Suprapubic skin (tissue), 4 donors: ENCODE data around the gene EIPR1.

Experiments used
- CTCF ChIP-seq, 2 donors: fragments of 200-600 bp in 1 of 2; fragments of 450-650 bp in 1 of 2; sonication (generic) in 1 of 2; IDR thresholded peaks; one replicate each; pipeline ENCODE4 v1.5.1; 2016 to 2019; ENCODE audit warnings: antibody characterized with exemption in 2 of 2, mild to moderate bottlenecking in 1 of 2, moderate library complexity in 1 of 2
- EP300 ChIP-seq: sonication (generic); formaldehyde crosslinking; IDR thresholded peaks from one replicate; pipeline ENCODE4 v1.6.1; 2017; ENCODE audit warnings: antibody characterized with exemption
- POLR2A ChIP-seq, 2 donors: fragments of 450-650 bp; IDR thresholded peaks; one replicate each; pipeline ENCODE4 v1.6.1; 2017; ENCODE audit warnings: antibody characterized with exemption in 2 of 2, mild to moderate bottlenecking in 2 of 2, moderate library complexity in 2 of 2
- POLR2AphosphoS5 ChIP-seq, 3 donors: sonication (generic); formaldehyde crosslinking; IDR thresholded peaks; one replicate each; pipeline ENCODE4 v1.6.1; 2017; ENCODE audit warnings: antibody characterized with exemption in 3 of 3

GRCh38 chr2:3212984-3213383, 164.6 kb downstream of the EIPR1 start:
- TF ChIP-seq CTCF (IDR thresholded peaks at IDR 0.05) (no peak), POLR2AphosphoS5 (IDR thresholded peaks at IDR 0.05) (no peak), POLR2A (IDR thresholded peaks at IDR 0.05) (no peak), EP300 (no peak)
